ENCODE measurements around the gene MARS1.

DNA sequence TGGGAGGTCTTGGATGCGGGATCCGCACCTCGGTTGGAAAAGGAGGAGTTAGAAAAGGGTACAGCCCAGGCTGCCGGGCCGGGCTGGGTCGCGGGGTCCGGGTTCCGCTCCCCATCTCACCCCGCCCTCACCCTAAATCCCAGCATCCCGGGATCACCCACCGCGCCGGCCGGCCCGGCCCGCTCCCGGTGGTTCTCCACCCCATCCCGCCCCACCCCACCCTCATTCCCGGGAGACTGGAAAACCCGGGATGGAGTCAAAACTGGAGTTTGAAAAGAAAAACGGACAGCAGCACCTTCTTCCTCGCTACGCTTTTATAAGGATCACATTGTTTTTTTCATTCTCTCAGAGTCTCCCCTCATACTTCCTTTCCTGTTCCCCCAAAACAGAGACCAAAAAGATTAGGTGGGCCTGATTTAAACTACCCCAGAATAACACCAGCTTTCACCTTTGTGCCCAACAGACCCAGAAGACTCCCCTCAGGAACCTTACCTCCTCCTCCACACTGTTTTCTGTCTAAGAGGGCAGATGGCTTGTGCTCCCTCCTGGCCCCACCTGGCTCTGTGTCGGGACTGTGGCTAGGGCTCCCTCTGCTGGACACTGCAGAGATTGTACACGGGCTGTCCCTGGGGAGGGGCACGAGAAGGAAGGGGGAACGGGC lies 25.5 kb upstream of the MARS1 start:
- TF ChIP-seq, protein P1, sequence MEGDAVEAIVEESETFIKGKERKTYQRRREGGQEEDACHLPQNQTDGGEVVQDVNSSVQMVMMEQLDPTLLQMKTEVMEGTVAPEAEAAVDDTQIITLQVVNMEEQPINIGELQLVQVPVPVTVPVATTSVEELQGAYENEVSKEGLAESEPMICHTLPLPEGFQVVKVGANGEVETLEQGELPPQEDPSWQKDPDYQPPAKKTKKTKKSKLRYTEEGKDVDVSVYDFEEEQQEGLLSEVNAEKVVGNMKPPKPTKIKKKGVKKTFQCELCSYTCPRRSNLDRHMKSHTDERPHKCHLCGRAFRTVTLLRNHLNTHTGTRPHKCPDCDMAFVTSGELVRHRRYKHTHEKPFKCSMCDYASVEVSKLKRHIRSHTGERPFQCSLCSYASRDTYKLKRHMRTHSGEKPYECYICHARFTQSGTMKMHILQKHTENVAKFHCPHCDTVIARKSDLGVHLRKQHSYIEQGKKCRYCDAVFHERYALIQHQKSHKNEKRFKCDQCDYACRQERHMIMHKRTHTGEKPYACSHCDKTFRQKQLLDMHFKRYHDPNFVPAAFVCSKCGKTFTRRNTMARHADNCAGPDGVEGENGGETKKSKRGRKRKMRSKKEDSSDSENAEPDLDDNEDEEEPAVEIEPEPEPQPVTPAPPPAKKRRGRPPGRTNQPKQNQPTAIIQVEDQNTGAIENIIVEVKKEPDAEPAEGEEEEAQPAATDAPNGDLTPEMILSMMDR (conservative IDR thresholded peaks at IDR 0.05 in 1 of 2, IDR thresholded peaks at IDR 0.05 in 1 of 2; ENCODE audit: low read depth in 1 of 2, low read length in 2 of 2): peak; percentile 93 to 96
- no peak for TF ChIP-seq EZH2 (IDR thresholded peaks at IDR 0.05; ENCODE audit: low read length, missing control alignments)
